Transverse colon (tissue), 4 donors: ENCODE measurements around the gene FOCAD. TPM values are rescaled to one million over a fixed set of nuclear protein-coding genes. Genes with fewer than 3 reads are reported as not detected.

Experiments used
- DNase-seq: peaks from one replicate; pipeline ENCODE4 v3.0.0-alpha.2; 2019
- H3K27ac ChIP-seq, 4 donors: fragments of 200-600 bp; sonication (generic); 2 replicates each; pipeline ENCODE4 v1.5.1; 2016 to 2018; ENCODE audit warnings: inconsistent platforms in 4 of 4
- H3K27me3 ChIP-seq: fragments of 200-600 bp; sonication (generic); 2 replicates; pipeline ENCODE4 v1.5.1; 2017; ENCODE audit warnings: inconsistent platforms
- H3K36me3 ChIP-seq, 4 donors: fragments of 200-600 bp; sonication (generic); 2 replicates each; pipeline ENCODE4 v1.5.1; 2017 to 2019; ENCODE audit warnings: inconsistent platforms in 4 of 4
- H3K4me1 ChIP-seq, 4 donors: fragments of 200-600 bp; sonication (generic); 2 replicates each; pipeline ENCODE4 v1.5.1; 2017 to 2020; ENCODE audit warnings: inconsistent platforms in 4 of 4
- H3K4me3 ChIP-seq, 4 donors: fragments of 200-600 bp; sonication (generic); 1 replicate in 1 of 4; 2 replicates in 3 of 4; pipeline versions ENCODE4 v1.5.1 to v1.6.1; 2017 to 2019; ENCODE audit warnings: inconsistent platforms in 4 of 4
- H3K9me3 ChIP-seq, 2 donors: fragments of 200-600 bp; sonication (generic); 2 replicates each; pipeline ENCODE4 v1.5.1; 2017 to 2019; ENCODE audit warnings: inconsistent platforms in 2 of 2
- EP300 ChIP-seq: sonication (generic); formaldehyde crosslinking; IDR thresholded peaks from one replicate; pipeline ENCODE4 v1.6.1; 2017; ENCODE audit warnings: antibody characterized with exemption, low read depth
- POLR2A ChIP-seq: fragments of 450-650 bp; IDR thresholded peaks from one replicate; pipeline ENCODE4 v1.6.1; 2016; ENCODE audit warnings: antibody characterized with exemption, mild to moderate bottlenecking, moderate library complexity
- POLR2AphosphoS5 ChIP-seq, 3 donors: sonication (generic); formaldehyde crosslinking; IDR thresholded peaks; one replicate each; pipeline ENCODE4 v1.6.1; 2016; ENCODE audit warnings: antibody characterized with exemption in 3 of 3
- WGBS, 2 donors: methylation state at CpG; one replicate each; pipeline ENCODE4 v1.1.5; 2018; ENCODE audit warnings: low coverage in 1 of 2; 5-methylcytosine and 5-hydroxymethylcytosine counted together
- in situ Hi-C, 4 donors: fragments of 200-750 bp; cut with MboI; loops; one replicate each; pipeline versions ENCODE4 v1.15.0 to v1.15.1; 2017; ENCODE audit warnings: low sequenced_read_pairs in 3 of 4, low pct_ligation_motif_present in 1 of 4, low pct_unique_long_range_greater_than_20kb in 1 of 4
- intact Hi-C: fragments of 100-400 bp; cut with DNase I; formaldehyde crosslinking; loops from one replicate; pipeline ENCODE4 v1.15.1; 2023; ENCODE audit warnings: low total_unique reads
- total RNA-seq, 4 donors: library from RNA; depleted of rRNA; stranded (reverse); fragments of >200 nt; gene quantifications; one replicate each; pipeline ENCODE4 v1.1.0, GENCODE V29; 2016
- TF ChIP-seq, protein P1 (sequence below), 5 experiments: fragments of 200-600 bp in 3 of 5; fragments of 450-650 bp in 2 of 5; sonication (generic) in 3 of 5; IDR thresholded peaks; 1 replicate in 2 of 5; 2 replicates in 3 of 5; pipeline ENCODE4 v1.5.1; 2016 to 2017; ENCODE audit warnings: antibody characterized with exemption in 5 of 5, inconsistent platforms in 3 of 5, mild to moderate bottlenecking in 2 of 5, moderate library complexity in 1 of 5

Gene FOCAD
- total RNA-seq, 4 donors from 2014 or later, result 7.8 to 41.2 (median 32.0) TPM

DNA sequence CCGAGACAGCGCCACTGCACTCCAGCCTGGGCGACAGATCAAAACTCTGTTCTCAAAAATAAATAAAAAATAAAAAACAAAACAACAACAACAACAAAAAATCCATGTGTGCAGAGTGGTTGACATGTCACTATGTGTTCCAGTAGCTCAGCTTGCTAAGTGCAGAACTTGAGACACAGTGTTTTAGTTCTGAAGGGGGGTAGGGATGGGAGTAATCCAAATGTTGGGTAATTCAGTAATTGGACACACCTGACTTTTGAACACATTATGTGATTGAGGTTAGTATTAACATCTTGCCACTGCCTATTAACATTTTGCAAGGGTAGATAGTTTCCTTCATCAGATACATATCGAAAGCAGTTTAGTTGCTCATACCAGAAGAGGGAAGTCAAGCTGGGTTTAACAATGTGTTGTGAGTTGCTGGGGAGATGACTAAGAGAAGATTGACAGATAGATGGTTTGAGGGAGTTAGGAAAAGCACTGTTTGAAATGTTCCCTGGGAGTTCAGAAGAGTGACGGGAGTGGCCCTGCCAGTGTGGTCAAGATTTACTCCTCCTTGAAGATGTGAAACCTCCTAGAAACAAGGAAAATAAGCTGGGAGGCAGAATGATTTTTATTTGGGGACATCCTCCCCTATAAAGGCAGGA, 346.5 kb downstream of the FOCAD start:
- intact Hi-C loops (no loop called here), in situ Hi-C loops (no loop called here)
- Histone ChIP-seq H3K4me3 (peak overlapping the region; percentile 50 to 68 (median 56)), H3K27ac (peak overlapping the region; percentile 84 to 90 (median 87)), H3K36me3 (no peaks in the 10 kb centered on the region), H3K27me3 (no peaks in the 10 kb centered on the region), H3K9me3 (no peaks in the 10 kb centered on the region), H3K4me1 (peaks cover 0 to 11% (median 4%) of the 10 kb centered on the region in 4 donors)
- WGBS, 2 donors, result 64 to 82% methylated on average over 4 to 5 of the region's 5 CpGs
- no peak for DNase-seq
- TF ChIP-seq EP300 (no peak), POLR2A (no peak), POLR2AphosphoS5 (IDR thresholded peaks at IDR 0.05) (no peak)
- TF ChIP-seq, protein P1, sequence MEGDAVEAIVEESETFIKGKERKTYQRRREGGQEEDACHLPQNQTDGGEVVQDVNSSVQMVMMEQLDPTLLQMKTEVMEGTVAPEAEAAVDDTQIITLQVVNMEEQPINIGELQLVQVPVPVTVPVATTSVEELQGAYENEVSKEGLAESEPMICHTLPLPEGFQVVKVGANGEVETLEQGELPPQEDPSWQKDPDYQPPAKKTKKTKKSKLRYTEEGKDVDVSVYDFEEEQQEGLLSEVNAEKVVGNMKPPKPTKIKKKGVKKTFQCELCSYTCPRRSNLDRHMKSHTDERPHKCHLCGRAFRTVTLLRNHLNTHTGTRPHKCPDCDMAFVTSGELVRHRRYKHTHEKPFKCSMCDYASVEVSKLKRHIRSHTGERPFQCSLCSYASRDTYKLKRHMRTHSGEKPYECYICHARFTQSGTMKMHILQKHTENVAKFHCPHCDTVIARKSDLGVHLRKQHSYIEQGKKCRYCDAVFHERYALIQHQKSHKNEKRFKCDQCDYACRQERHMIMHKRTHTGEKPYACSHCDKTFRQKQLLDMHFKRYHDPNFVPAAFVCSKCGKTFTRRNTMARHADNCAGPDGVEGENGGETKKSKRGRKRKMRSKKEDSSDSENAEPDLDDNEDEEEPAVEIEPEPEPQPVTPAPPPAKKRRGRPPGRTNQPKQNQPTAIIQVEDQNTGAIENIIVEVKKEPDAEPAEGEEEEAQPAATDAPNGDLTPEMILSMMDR (IDR thresholded peaks at IDR 0.05), result no peak

DNA sequence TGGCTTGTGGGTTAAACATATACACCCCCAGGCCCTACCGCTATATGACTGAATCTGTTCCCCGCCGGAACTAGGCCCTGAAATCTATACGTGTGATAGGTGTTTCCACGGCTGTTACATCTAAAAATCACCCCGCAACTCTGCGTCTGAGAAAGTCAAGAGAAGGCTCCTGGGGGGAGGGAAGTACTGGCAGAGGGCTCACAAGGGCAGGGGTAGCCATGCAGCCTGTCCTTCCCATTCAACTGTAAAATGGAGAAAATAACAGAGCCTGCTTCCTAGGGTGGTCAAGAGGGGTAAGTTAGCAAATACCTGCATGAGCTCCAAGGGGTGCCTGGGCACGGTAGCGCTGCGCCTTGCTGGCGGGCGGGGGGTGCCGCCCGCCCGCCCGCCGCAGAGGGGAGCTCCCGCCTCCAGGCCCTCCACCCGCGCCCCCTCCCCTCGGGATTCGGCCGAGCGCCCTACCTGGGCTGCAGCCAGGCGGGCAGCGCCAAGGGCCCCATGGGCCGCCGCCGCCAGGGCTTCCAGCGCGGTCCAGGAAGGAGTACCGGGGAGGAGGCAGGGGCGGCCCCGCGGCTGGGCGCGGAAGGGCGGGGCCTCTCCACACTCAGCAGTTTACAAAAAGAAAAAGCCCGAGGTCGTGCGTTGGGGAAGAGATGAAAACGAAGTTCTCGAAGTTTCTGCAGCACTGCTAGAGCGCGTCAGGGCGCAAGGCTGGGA, 347.2 kb downstream of the FOCAD start, which contains the start of gene HACD4:
TSS of gene HACD4 (minus strand) at position 550 of the 717 bp plus-strand sequence. CDS start at position 500, 50 bp downstream.
- in situ Hi-C loops, result no loop called here
- Histone ChIP-seq H3K27ac (peak within 1 kb of the TSS; percentile 84 to 90 (median 87)), H3K36me3 (no peaks in the 10 kb centered on the region), H3K27me3 (no peaks in the 10 kb centered on the region), H3K4me3 (peak within 1 kb of the TSS; percentile 50 to 68 (median 56)), H3K4me1 (peaks cover 0 to 11% (median 4%) of the 10 kb centered on the region in 4 donors), H3K9me3 (no peaks in the 10 kb centered on the region)
- DNase-seq, result peak; percentile 59
- TF ChIP-seq POLR2AphosphoS5 (IDR thresholded peaks at IDR 0.05), result peak in 1 of 3 donors; percentile 35
- TF ChIP-seq, protein P1 (IDR thresholded peaks at IDR 0.05), result no peak
- 11% methylated on average over 41 of the region's 46 CpGs; no CpG with 5 or more reads in 1 of the 2 donors for WGBS, 2 donors
- intact Hi-C loops, result no loop called here

GRCh38 chr9:21031808-21032183, 347.7 kb downstream of the FOCAD start:
- Histone ChIP-seq H3K36me3 (no peaks in the 10 kb centered on the region), H3K27ac (peak overlapping the region; percentile 84 to 90 (median 87)), H3K4me1 (peaks cover 0 to 11% (median 4%) of the 10 kb centered on the region in 4 donors), H3K27me3 (no peaks in the 10 kb centered on the region), H3K9me3 (no peaks in the 10 kb centered on the region), H3K4me3 (peak overlapping the region in 3 of 4 donors; percentile 52 to 68 (median 60))
- intact Hi-C loops (no loop called here), in situ Hi-C loops (no loop called here)
- no peak for TF ChIP-seq POLR2A
- TF ChIP-seq EP300, result no peak
- TF ChIP-seq POLR2AphosphoS5 (IDR thresholded peaks at IDR 0.05), result no peak
- TF ChIP-seq, protein P1 (IDR thresholded peaks at IDR 0.05), result no peak
- DNase-seq, result no peak
- 76% methylated on average over 22 of the region's 22 CpGs; no CpG with 5 or more reads in 1 of the 2 donors for WGBS, 2 donors

DNA sequence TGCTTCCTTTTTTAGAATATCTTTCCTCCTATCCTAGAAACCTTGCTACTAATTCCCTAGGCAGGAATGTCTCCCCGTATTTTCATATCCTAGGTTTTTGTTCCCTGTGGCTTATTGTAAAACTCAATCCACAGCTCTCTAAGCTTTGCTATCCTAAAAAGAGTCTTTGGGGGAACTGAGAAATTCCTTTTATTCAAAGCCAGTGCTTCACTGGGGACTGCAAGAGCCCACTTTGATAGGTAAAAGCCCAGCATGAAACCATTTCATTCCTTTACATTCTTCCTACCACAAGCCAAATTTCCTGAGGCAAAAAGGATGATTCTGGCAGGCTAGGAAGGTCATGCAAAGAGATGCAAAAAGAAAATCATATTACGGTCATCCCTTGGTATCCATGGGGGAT, 353.2 kb downstream of the FOCAD start:
- in situ Hi-C loops (no loop called here), intact Hi-C loops (no loop called here)
- DNase-seq, result no peak
- Histone ChIP-seq H3K27me3 (no peaks in the 10 kb centered on the region), H3K9me3 (no peaks in the 10 kb centered on the region), H3K4me1 (no peaks in the 10 kb centered on the region), H3K4me3 (no peak overlapping the region), H3K36me3 (no peaks in the 10 kb centered on the region), H3K27ac (no peak overlapping the region)
- TF ChIP-seq POLR2A (no peak), EP300 (no peak), POLR2AphosphoS5 (IDR thresholded peaks at IDR 0.05) (no peak)
- TF ChIP-seq, protein P1 (IDR thresholded peaks at IDR 0.05), result no peak
- WGBS, 2 donors, result 89 to 100% methylated on average over 2 of the region's 2 CpGs
